IPS-15b (cell line): ENCODE measurements around the gene PHC3.
"Not testable (repeated sequence)": the region's sequence is repeated elsewhere in the genome, so short reads cannot be mapped to it uniquely, and the experiment has no call there.

Source experiments
- H3K27me3 ChIP-seq: one replicate; pipeline ENCODE4 v1.6.1; 2013; ENCODE audit warnings: low read length; ENCODE audit not compliant: control insufficient read depth, insufficient read depth
- H3K36me3 ChIP-seq: one replicate; pipeline ENCODE4 v1.6.1; 2013; ENCODE audit warnings: low read length; ENCODE audit not compliant: control insufficient read depth, insufficient read depth
- H3K4me1 ChIP-seq: one replicate; pipeline ENCODE4 v1.6.1; 2013; ENCODE audit warnings: mild to moderate bottlenecking, low read length; ENCODE audit not compliant: control insufficient read depth, insufficient read depth
- H3K4me3 ChIP-seq: one replicate; pipeline ENCODE4 v1.5.1; 2013; ENCODE audit warnings: low read depth, low read length
- H3K9ac ChIP-seq: one replicate; pipeline ENCODE4 v1.6.1; 2013; ENCODE audit warnings: low read depth, mild to moderate bottlenecking, low read length
- H3K9me3 ChIP-seq: one replicate; pipeline ENCODE4 v1.6.1; 2013; ENCODE audit warnings: mild to moderate bottlenecking, low read length; ENCODE audit not compliant: control insufficient read depth, insufficient read depth

Gene PHC3

DNA sequence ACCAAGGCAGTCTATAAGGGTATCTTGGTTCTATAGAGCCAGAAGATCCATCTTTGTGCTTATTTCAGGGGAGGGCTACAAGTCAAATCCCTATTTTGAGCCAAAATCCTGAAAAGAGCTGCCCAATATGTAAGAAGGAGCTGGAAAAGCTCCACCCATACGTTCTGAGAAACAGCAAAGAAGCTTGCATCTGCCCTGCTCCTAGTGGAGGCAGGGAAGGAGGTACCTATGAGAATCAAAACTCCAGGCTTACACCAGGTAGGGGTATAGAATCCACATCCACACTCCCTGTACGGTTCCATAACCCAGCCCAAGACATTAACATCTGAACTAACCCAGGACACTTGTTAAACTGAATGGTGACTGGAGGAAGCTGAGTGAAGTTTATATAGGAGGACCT lies 30.0 kb downstream of the PHC3 start:
- H3K4me1 ChIP-seq = no peaks in the 10 kb centered on the region
- no peak overlapping the region for H3K4me3 ChIP-seq
- H3K9me3 ChIP-seq = no peaks in the 10 kb centered on the region
- no peak overlapping the region for H3K9ac ChIP-seq
- H3K36me3 ChIP-seq = no peaks in the 10 kb centered on the region
- H3K27me3 ChIP-seq = no peaks in the 10 kb centered on the region

DNA sequence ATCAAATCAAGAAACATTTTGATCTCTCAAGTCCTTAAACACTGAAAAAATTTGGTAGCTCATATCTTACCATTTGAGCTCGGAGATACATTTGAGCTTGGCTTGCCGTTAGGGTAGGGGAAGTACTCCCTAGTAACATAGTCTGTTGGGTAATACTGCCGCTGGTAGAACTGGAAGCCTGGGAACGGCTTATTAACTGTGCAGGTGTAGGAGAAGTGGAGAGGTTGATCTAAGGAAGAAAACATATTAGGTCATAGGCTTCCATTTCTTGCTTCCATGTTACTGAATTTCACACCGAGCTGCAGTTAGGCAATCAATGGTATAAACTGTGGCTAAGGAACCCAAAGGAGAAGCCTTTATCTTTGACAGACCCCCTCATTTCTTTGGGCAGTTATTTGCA lies 32.5 kb downstream of the PHC3 start:
- Histone ChIP-seq H3K27me3 (no peaks in the 10 kb centered on the region), H3K4me1 (no peaks in the 10 kb centered on the region), H3K9me3 (no peaks in the 10 kb centered on the region), H3K9ac (no peak overlapping the region), H3K4me3 (no peak overlapping the region), H3K36me3 (no peaks in the 10 kb centered on the region)

DNA sequence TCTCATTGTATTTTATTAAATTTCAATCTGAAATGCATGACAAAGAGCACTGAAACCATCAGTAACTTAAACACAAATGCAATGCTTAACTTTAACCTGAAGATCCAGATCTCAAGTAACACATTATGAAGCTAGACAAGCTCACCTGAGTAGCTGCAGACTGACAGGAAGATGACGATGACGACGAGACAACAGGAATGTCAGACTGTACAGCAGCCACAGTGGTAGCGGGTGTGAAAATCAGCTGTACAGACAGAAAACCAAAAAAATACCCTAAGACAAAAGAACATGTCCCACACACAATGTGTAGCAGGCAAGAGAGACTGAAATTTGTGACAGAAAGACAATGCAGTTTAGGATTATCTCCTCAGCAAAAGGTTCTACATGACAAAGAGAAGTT lies 36.3 kb downstream of the PHC3 start:
- H3K9ac ChIP-seq = no peak overlapping the region
- no peaks in the 10 kb centered on the region for H3K36me3 ChIP-seq
- no peaks in the 10 kb centered on the region for H3K4me1 ChIP-seq

DNA sequence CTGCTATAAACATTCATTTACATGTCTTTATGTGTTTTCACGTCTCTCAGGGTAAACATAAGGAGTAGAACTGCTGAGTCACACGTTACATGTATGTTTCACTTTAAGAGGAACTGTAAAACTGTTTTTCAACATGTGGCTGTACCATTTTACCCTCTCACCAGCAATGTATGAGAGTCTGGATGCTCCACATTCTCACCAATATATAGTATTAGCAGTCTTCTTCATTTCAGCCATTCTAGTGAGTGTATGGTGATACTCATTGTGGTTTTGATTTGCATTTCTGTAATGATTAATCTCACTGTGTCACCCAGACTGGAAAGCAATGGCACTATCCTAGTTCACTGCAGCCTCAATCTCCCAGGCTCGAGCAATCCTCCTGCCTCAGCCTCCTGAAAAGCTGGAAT lies 37.1 kb downstream of the PHC3 start:
- no peak overlapping the region for H3K4me3 ChIP-seq
- H3K9ac ChIP-seq = no peak overlapping the region
- no peaks in the 10 kb centered on the region for H3K4me1 ChIP-seq
- no peaks in the 10 kb centered on the region for H3K9me3 ChIP-seq
- no peaks in the 10 kb centered on the region for H3K36me3 ChIP-seq
- H3K27me3 ChIP-seq = no peaks in the 10 kb centered on the region

More for the DNA sequence above, 36.3 kb downstream of the PHC3 start:
- H3K4me3 ChIP-seq = no peak overlapping the region
- no peaks in the 10 kb centered on the region for H3K9me3 ChIP-seq
- H3K27me3 ChIP-seq = no peaks in the 10 kb centered on the region

DNA sequence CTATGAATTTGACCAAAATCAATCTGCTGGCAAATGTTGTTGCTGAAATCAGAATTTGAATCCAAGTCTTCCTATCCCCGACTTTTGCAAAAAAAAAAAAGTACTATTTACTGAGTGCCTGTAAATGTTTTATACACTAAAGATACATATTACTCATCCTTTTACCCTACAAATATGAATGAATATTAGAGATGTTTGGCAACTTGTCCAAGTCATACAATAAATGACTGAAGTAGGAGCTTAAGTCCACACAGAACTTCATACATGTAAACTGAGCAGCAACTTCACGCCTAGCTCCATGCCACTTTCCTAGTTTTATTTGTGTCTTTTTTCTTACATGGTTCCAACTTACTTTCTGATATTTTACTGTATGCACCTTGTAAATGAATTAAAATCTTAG lies 39.2 kb downstream of the PHC3 start:
- Histone ChIP-seq H3K36me3 (no peaks in the 10 kb centered on the region), H3K4me1 (no peaks in the 10 kb centered on the region), H3K9me3 (no peaks in the 10 kb centered on the region), H3K4me3 (no peak overlapping the region), H3K9ac (no peak overlapping the region), H3K27me3 (no peaks in the 10 kb centered on the region)

DNA sequence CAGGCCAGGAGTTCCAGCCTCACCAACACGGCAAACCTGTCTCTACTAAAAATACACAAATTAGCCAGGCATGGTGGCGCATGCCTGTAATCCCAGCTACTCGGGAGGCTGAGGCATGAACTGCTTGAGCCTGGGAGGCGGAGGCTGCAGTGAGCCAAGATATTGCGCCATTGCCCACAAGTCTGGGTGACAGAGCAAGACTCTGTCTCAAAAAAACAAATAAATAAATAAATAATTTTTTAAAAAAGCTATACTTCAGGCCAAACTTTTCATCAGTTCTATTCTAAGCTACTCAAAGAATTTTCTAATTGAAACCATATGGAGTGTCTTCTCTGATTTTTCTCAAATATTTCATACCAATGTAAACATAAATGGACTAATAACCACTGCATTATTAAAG lies 43.5 kb downstream of the PHC3 start:
- H3K4me1 ChIP-seq = no peaks in the 10 kb centered on the region
- H3K36me3 ChIP-seq = no peaks in the 10 kb centered on the region
- H3K9me3 ChIP-seq = no peaks in the 10 kb centered on the region
- no peak overlapping the region for H3K4me3 ChIP-seq
- no peaks in the 10 kb centered on the region for H3K27me3 ChIP-seq
- no peak overlapping the region for H3K9ac ChIP-seq

DNA sequence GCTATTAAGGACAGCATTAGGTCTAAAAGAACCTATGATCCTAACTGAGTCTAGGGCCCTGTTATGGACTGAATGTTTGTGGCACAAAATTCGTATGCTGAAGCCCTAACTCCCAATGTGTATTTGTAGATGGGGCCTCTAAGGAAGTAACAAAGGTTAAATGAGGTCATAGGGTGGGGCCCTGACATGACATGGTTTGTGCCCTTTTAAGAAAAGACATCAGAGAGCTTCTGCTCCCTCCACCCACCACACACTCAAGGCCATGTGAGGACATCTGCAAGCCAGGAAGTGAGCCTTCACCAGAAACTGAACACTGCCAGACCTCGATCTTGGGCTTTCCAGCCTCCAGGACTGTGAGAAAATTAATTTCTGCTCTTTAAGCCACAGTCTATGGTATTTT lies 49.2 kb downstream of the PHC3 start:
- Histone ChIP-seq H3K27me3 (no peaks in the 10 kb centered on the region), H3K4me1 (no peaks in the 10 kb centered on the region), H3K9ac (no peak overlapping the region), H3K36me3 (peaks cover 10% of the 10 kb centered on the region), H3K4me3 (no peak overlapping the region), H3K9me3 (no peaks in the 10 kb centered on the region)

DNA sequence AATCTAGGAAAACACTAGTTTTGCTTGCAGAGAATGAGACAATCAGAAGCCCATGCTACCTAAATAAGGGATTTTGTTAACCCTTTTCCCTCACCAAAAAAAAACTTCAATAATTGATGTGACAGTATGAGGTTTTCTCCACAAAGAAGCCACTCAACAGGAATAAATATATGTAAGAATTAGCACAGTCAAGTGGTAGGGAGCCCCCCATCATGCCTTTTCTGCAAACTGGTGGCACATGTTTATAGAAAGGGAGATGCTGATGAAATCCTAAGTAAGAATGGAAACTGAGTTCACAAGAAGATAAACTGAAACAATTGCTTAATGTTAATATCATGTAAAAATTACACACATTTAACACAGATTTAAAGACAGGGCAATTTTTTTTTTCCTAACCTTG lies 51.0 kb downstream of the PHC3 start:
- no peaks in the 10 kb centered on the region for H3K27me3 ChIP-seq
- peaks cover 10% of the 10 kb centered on the region for H3K36me3 ChIP-seq
- H3K9me3 ChIP-seq = no peaks in the 10 kb centered on the region
- H3K4me1 ChIP-seq = no peaks in the 10 kb centered on the region
- no peak overlapping the region for H3K9ac ChIP-seq
- H3K4me3 ChIP-seq = no peak overlapping the region

DNA sequence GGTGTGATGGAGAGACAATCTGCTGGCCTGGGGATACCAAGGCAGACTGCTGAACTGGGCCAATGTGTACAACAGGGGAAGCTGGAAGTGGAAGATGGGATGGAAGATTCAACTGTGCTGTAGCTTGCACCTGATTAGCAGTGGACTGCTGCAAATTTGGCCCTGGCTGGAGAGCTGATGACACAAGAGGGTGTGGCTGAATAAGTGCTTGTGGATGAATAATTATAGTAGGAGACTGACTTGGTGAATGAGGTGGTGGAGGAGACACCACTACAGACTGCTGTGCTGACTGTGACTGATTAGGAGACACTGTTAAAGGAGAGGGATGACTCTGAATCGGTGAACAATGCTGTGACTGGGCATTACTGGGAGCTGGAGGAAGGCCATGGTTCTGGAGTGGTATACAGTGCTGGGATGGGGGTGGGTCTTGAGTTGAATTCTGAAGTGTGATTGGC lies 52.5 kb downstream of the PHC3 start:
- no peak overlapping the region for H3K9ac ChIP-seq
- H3K36me3 ChIP-seq = peaks cover 10% of the 10 kb centered on the region
- H3K4me1 ChIP-seq = no peaks in the 10 kb centered on the region
- H3K9me3 ChIP-seq = no peaks in the 10 kb centered on the region
- no peaks in the 10 kb centered on the region for H3K27me3 ChIP-seq
- no peak overlapping the region for H3K4me3 ChIP-seq

DNA sequence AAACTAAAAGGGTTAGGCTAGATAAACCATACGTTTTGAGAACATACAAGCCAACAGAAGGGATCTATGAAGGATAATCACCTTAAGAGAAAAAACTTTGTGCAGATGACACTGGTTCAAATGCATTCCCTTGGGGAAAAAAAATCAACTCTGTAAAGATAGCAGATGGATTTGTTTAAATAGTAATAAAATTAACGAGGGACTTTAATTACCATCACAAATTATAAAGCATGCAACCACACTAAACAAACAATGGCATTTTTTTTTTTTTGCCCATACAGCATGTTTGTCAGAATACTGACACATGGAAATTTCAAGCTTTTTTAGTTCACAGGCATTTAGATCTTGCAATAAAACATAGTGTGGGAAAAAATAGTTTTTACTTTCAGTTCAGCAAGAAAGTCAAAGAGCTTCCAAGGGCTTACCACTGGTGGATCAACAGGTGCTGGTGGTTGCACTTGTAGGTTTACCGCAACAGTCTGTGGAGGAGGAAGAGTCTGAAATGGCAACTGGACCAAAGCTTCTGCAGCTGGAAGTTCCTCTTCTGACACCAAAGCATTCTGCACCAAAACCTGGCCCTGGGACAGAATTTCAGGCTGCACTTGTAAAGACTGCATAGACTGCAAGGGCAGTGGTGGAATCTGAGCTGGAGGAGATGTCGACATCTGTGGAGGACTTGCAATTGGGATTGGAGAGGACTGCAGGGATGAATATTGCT lies 53.1 kb downstream of the PHC3 start:
- no peaks in the 10 kb centered on the region for H3K4me1 ChIP-seq
- no peak overlapping the region for H3K9ac ChIP-seq
- H3K36me3 ChIP-seq = peaks cover 10% of the 10 kb centered on the region

DNA sequence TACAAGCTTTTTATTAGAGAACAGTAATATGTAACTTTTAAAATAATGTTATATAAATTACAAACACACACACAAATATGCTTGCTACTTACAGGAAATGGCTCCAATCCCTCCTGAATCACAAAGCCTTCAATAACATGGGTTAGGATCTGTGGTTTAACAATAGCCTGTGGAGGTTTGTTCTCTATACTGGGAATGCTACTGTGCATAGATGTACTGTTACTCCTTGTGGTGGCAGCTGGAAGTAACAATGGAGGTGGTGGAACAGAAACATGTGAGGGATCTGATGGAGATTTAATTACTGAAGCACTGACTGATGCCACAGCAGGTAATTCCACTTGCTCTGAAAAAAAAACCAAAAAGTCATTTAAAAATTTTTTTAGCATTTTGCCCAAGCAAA lies 64.4 kb downstream of the PHC3 start:
- Histone ChIP-seq H3K36me3 (peaks cover 3% of the 10 kb centered on the region), H3K9ac (no peak overlapping the region), H3K4me3 (no peak overlapping the region), H3K27me3 (no peaks in the 10 kb centered on the region), H3K9me3 (no peaks in the 10 kb centered on the region), H3K4me1 (no peaks in the 10 kb centered on the region)

More for the DNA sequence above, 53.1 kb downstream of the PHC3 start:
- H3K27me3 ChIP-seq = no peaks in the 10 kb centered on the region
- no peaks in the 10 kb centered on the region for H3K9me3 ChIP-seq
- no peak overlapping the region for H3K4me3 ChIP-seq

DNA sequence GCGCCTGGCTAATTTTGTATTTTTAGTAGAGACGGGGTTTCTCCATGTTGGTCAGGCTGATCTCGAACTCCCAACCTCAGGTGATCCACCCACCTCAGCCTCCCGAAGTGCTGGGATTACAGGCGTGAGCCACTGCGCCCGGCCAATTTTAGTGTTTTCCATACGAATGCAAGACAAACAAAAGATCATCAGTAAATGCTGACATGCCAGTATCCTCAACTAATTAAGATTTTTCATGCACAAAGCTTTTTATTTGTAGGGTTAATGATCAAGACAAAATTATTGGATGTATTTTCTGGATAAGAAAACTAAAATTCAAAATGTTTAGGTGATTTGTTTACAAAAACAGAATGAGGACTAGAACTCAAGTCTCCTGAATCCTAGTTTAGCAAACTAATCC lies 67.4 kb downstream of the PHC3 start:
- not testable (repeated sequence) for H3K36me3 ChIP-seq, H3K9ac ChIP-seq, H3K4me3 ChIP-seq, H3K4me1 ChIP-seq, H3K27me3 ChIP-seq, H3K9me3 ChIP-seq
